Measurements from ENCODE around the gene ZNF282.
"Not testable (repeated sequence)": the region's sequence is repeated elsewhere in the genome, so short reads cannot be mapped to it uniquely, and the experiment has no call there.

Gene ZNF282

DNA sequence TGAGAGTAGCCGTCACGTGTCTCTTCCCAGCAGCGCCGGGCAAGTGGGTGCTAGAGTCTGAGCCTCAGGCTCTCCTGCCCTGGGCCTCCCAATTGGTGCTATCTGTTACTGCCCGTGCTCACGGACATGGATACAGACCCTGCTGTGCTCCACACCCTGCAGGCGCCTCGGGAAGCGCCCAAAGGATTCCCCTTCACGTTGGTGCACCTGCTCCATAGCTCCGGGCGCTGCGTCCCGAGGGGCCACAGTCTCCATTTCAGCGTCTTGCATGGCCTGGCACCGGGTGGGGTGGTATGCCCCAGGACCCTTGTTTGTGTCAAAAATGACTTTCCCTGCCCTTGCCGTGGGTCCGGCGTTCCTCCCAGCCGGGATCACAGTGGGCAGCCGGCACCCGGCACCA lies 30.3 kb downstream of the ZNF282 start:
- no peak for DNase-seq (ENCODE audit: low spot score)

DNA sequence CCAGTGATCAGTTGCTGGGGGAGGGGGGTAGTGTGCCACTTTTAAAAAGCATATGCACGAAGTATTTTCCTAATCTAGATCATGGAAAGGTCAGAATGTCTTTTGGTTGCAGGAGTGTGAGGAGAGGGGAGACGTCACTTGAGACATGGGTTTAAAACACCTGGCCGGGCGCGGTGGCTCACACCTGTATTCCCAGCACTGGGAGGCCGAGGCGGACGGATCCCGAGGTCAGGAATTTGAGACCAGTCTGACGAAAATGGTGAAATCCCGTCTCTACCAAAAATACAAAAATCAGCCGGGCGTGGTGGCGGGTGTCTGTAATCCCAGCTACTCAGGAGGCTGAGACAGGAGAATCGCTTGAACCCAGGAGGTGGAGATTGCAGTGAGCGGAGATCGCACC lies 31.0 kb downstream of the ZNF282 start:
- DNase-seq (ENCODE audit: low spot score): not testable (repeated sequence)

DNA sequence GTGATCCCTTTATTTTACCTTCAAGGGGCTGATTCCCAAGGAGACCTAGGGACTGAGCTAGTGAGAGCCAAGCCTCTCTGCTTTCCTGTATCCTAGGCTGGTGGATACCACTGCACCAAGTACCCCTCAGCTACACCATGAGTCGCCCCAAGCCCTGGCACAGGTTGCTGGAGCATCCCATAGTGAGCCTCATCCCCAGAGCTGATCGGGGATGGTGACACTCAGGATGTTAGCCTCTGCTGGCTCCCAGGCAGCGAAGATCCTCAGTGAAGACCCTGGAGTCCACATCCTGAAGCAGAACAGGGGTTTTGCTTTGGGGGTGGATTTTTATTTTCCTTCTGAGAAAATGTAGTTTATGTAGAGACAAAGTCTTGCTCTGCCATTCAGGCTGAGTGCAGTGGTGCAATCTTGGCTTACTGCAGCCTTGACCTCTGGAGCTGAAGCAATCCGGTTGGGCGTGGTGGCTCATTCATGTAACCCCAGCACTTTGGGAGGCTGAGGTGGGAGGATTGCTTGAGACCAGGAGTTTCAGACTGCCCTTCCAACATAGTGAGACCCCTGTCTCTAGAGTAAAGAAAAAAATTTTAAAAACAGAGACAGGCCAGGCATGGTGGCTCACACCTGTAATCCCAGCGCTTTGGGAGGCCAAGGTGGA lies 31.6 kb downstream of the ZNF282 start:
- no peak for DNase-seq (ENCODE audit: low spot score)

DNA sequence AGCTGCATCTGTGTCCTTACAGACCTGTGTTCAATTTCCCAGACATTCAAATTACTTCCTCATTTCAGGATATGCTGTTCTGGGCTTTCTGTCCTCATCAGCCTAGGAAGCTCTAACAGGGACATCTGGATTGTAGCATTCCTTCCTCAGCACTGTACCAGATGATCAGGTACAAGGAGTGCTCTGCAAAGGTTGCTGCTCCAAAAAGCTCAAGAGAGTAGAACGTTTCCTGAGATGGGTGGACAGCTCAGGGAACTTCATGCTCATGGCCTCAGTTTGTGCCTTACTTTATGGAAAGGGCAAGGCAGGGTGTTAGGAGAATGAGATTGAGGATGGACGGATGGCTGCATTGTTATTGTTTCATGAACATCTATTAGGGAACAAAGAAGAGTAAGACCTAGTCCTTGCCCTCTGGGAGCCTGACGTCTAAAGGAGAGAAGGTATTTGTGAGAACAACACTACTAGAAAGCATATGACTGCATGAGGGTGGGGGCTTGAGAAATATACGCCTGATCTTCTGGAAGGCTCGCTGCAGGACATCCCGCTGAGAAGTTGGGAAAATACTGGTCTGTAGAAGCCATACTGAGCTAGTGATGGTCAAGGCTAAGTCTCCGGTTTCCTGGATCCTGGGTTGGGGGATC lies 33.6 kb downstream of the ZNF282 start:
- no peak for DNase-seq (ENCODE audit: low spot score)

DNA sequence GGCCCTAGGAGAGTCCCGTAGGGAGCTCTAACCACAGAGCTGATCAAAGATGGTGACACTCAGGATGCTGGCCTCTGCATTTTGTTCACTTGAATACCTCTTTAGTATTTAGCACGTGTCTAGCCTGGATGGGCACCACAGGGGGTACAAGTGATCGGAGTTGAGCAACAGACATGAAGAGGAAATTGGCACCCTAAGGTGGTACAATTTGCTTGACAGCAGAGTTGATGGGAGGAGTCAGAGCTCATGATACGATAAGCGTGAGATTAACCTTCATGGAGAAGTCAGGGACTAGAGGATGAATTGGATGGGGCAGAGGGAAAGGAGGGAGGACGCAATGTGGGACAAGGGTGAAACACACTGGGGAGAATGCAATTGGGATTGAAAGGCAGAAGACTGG lies 34.2 kb downstream of the ZNF282 start:
- DNase-seq (ENCODE audit: low spot score): peak; percentile 18

DNA sequence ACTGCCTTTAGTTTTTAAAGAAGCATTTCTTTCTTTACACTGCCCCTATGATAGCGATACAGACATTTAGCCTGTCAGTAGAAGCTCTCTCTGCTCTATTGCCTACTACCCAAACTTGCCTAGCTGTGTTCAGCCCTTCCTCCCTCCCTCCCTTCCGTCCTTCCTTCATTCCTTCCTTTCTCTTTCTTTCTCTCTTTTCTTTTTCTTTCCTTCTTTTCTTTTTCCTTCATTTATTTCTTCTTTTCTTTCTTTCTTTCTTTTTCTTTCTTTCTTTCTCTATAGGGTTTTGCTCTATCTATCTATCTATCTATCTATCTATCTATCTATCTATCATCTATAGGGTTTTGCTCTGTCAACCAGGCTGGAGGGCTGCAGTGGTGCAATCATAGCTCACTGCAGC lies 37.0 kb downstream of the ZNF282 start:
- DNase-seq (ENCODE audit: low spot score): no peak

DNA sequence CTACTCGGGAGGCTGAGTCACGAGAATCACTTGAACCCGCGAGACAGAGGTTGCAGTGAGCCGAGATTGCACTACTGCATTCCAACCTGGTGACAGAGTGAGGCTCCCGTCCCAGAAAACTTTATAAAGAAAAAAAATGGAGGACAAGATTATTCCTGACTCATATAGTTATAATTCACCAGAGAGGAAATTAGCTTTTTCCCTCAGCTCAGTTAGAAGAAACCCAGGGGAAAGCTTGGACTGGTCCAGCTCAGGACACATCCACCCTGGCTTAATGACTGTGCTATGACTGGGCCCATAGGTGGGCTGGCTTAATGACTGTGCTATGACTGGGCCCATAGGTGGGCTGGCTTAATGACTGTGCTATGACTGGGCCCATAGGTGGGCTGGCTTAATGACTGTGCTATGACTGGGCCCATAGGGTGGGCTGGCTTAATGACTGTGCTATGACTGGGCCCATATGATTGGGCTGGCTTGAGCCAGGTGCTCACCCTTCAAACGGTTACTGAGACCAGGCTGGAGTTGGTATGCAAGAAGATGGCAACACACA lies 38.4 kb downstream of the ZNF282 start:
- DNase-seq (ENCODE audit: low spot score): peak; percentile 28

DNA sequence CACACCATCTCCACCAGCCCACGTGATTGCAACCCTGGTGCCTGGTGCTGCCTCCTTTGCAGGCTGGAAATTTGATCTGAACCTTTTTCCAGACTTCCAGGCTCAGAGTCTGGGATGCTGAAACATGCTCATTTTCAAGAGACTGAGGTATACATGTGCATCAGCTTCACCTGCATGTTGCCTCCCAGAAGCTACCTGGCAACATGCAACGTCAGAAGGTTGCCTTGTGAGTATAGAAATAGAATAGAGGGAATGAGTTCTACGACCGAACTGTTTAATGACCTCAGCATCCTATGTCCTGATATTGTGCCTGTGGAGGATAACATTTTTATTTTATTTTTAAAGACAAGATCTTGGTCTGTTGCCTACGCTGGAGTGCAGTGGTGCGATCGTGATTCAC lies 42.2 kb downstream of the ZNF282 start:
- DNase-seq (ENCODE audit: low spot score): no peak

DNA sequence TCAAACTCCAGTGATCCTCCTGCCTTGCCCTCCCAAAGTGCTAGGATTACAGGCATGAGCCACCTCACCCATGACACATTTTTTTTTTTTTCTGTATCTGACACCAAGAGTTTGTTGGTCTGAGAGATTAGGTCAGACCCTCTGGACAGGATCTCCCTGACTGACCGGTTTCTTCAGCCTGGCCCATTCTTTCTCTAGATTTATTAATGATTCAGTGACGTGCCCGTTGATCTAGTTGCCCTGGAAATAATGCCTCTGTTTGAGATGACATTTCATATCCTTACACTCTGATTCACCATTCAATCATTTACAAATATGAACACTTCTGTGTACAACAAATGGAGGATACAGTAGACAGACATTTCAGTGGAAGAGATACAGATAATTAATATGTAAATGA lies 42.7 kb downstream of the ZNF282 start:
- no peak for DNase-seq (ENCODE audit: low spot score)

DNA sequence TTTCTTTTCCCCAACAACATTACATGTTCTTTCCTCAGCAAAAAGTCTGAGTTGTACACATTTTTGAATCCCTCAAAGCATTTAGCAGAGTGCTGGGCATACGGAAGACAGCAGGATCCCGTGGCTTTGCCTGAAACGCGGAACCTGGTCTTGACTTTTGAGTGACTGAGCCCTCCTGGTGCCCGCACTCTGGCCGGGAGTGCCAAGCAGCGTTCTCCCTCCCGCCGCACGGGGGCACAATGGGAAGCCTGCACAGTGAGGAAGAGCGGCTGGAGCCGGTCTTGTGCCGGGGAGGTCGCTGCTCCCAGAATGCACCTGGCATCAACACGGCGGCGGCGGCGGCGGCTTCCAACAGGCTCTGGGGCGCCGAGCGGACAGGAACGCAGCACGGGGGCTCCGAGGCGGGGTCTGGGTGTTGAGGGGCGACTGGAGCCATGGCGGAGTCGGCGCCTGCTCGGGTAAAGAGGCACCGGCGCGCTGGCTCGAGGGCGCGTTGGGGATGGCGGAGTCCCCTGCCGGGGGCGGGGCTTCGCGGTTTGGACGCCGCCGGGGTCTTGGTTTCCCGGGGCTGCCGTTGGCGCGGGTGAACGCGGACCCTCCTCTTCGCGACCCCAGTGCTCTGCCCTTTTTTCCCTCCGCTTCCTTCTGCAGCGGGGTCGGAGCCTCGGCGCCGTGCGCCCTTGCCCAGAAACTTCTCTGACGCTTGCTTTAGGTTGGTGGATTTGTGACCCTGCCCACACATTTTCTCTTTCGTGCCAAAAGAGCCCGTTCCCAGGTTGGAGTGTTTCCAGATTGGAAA lies 44.2 kb downstream of the ZNF282 start, which contains the start of gene ZNF212:
Gene ZNF212 (plus strand): TSS at position 307 of the 799 bp plus-strand sequence. CDS start 128 bp downstream, at position 435.
- peak; percentile 97 for DNase-seq (ENCODE audit: low spot score)

DNA sequence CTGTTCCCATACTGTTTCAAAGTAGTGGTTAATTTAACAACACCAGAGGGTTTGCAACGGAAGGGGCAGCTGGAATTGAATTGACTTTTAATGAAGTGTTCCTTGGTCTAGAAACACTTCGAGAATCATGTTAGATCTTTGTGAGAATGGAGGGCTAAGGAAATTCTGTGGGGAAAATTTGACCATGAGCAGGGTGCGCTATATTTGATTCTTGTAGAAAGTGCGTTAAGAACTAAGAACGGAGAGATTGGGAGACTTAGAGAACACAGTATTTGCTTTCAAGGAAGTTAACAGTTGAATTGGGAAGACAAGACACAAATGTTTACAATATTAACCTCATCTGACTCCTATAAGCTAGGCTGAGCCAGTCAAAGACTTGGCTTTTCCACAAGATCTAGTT lies 45.3 kb downstream of the ZNF282 start:
- no peak for DNase-seq (ENCODE audit: low spot score)

DNA sequence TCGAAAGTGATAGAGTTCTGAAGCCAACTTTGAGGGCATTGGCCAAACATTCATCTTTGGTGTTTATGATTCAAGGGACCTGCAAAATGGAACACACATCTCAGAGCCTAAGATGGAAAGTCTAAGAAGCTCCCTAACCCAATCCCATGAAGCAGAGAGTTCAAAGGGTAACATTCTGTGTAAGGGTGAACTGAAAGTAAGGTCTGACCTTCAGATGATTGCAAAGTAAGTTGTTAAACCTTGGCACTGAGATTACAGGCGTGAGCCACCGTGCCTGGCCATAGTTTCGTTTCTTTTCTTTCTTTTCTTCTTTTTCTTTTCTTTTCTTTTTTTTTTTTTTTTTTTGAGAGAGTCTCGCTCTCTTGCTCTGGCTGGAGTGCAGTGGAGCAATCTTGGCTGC lies 46.4 kb downstream of the ZNF282 start:
- no peak for DNase-seq (ENCODE audit: low spot score)

DNA sequence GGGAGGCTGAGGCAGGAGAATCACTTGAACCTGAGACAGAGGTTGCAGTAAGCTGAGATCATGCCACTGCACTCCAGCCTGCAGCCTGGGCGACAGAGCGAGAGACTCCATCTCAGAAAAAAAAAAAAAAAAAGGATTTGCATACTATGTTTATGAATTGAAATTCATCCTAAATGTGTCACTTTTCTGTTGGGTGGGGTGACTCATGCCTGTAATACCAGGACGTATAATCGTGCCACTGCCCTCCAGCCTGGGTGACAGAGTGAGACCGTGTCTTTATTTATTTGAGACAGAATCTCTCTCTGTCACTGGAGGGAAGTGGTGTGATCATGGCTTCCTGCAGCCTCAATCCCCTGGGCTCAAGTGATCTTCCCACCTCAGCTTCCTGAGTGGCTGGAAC lies 49.9 kb downstream of the ZNF282 start:
- no peak for DNase-seq (ENCODE audit: low spot score)

DNA sequence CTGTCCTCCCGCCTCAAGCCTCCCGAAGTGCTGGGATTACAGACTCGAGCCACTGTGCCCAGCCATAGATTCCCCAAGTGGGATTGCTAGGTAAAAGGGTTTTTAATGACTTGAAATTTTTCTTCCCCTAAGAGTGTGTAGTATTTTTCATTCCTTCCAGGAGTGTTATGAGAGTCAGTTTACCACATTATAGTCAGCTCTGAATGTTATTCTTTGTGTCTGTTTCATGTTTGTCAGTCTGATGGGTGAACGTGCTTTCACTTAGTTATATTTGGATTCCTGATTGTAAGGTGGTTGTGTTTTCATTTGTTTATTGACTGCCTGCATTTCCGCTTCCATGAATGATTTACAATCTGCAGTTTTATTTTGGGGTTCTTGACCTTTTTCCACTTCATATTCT lies 50.4 kb downstream of the ZNF282 start:
- DNase-seq (ENCODE audit: low spot score): no peak

DNA sequence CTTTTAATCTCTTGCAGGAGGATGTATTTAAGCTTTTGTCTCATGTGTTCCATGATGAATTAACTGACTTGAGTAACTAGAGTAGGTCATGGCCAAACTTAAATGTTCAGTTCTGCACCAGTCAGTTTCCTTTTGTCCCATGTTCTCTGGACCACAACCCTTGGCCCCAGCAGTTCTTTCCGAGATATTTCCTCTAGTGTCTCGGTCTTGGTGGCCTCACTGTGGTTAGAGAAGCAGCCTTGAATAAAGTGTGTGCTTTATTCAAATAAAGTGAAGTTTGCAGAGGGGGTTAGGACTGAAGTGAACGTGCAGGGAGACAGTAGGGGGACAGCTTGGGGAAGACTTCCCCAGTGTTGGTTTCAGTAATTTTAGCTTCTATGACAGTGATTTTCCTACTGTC lies 53.4 kb downstream of the ZNF282 start:
- DNase-seq (ENCODE audit: low spot score): no peak

DNA sequence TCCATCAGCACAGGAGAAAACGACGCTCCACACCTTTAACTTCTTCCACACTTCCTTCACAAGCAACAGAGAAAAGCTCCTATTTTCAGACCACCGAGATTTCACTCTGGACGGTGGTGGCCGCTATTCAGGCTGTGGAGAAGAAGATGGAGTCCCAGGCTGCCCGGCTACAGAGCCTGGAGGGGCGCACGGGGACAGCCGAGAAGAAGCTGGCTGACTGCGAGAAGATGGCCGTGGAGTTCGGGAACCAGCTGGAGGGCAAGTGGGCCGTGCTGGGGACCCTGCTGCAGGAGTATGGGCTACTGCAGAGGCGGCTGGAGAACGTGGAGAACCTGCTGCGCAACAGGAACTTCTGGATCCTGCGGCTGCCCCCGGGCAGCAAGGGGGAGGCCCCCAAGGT lies 54.8 kb downstream of the ZNF282 start:
- not testable (repeated sequence) for DNase-seq (ENCODE audit: low spot score)

DNA sequence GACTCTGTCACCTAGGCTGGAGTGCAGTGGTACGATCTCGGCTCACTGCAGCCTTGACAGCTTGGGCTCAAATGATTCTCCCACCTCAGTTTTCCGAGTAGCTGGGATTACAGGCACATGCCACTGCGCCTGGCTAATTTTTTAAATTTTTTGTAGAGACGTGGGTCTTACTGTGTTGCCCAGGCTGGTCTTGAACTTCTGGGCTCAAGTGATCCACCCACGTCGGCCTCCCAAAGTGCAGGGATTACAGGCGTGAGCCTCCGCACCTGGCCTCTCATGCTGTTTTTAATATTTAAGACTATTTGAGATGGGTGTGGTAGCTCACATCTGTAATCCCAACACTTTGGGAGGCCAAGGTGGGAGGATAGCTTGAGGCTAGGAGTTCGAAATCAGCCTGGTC lies 56.2 kb downstream of the ZNF282 start:
- DNase-seq (ENCODE audit: low spot score): not testable (repeated sequence)

DNA sequence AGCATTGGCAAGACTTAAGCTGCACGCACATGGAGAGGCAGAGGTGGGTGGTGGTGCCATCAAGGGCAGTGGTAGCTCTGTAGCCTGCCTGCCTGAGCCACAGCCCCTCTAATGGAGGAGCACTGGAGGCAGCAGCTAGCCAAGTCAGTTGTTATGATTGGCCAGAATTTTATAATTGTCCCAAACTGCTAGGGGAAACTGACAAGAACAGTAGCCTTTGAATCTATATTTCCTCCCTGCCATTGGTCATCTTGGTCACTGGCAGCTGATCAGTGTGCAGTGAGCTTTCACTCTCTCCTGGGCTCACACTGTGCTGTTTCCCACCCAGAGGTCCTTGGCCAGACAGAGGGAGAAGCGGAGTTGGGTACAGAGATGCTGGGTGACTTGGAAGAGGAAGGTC lies 57.0 kb downstream of the ZNF282 start:
- no peak for DNase-seq (ENCODE audit: low spot score)

DNA sequence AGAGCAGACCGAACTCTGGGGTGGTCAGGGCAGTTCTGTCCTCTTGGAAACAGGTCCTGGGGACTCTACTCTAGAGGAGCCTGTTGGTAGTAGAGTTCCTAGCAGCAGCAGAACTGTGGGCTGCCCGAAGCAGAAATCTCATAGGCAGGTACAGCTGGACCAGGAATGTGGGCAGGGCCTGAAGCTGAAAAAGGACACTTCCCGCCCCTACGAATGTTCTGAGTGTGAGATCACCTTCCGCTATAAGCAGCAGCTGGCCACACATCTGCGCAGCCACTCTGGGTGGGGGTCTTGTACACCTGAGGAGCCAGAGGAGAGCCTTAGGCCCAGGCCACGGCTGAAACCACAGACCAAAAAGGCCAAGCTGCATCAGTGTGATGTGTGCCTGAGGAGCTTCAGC lies 58.3 kb downstream of the ZNF282 start:
- no peak for DNase-seq (ENCODE audit: low spot score)

DNA sequence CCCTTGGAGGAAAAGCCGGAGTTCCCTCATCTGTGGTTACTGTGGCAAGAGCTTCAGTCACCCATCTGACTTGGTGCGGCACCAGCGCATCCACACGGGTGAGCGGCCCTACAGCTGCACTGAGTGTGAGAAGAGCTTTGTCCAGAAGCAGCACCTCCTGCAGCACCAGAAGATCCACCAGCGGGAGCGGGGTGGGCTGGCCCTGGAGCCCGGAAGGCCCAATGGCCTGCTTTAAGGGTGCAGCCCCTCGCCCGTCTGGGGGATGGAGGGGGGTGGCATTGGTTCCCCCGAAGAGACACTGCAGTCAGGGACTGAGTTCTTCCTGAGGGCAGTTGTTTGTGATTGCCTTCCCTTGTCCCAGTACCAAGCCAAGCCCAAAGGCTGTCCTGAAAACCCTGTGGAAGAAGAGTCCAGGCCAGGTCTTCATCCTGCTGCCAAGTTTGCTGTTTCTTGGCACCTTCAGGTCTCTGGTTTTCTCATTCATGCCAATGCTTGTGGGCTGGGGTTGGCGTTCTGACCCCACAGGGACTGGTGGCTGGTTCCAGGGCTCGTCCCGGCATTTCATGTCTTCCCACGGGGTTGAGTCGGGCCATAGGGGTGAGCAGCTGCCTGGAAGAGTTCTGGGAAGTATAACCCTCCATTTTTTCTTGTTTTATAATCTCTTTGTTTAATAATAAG lies 59.0 kb downstream of the ZNF282 start:
- DNase-seq (ENCODE audit: low spot score): no peak

DNA sequence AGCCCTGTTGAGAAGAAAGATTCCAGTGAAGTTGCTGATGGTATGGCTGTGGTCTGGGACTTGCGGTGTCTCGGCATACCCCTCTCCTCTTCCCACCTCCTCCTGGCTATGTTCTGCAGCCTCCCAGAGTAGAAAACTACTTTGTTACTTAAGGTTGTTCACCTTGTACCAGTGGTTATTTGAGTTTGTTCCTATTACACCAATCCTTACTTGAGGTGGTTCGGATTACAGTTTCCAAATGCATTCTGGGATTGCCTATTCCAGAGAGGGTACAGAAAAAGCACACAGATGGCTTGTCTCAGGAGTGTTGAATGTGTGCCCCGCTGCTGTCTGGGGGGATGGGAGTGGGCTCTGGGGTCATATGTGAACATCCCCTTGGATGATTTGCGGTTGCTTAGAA lies 59.8 kb downstream of the ZNF282 start:
- DNase-seq (ENCODE audit: low spot score): no peak

DNA sequence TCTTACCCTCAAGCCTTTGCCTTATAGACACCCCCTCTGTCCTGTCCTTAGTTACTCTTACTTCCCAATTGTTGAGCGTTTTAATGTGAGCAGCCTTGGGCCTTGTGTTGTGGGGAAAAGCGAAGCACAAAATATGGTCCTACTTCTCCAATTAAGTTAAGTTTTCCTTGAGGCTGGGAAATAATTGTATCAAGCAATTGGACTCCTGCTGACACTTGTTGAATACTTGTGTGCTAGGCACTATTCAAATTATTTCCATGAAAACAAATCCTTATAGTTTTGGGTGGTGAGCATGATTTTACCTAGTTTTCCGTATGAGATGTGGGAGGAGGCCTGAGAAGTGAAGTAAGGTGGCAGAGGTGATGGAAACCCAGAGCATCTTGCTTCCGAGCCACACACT lies 61.2 kb downstream of the ZNF282 start:
- no peak for DNase-seq (ENCODE audit: low spot score)

Data from LoVo (cell line).